HG02623 (cell line): ENCODE results near the gene CRB3.

Source experiments
- ATAC-seq: cut with Tn5 transposase; IDR thresholded peaks from one replicate; pipeline ENCODE4 v1.9.1; 2021; ENCODE audit warnings: moderate library complexity; ENCODE audit not compliant: unreplicated experiment

The CRB3 gene

GRCh38 chr19:6431891-6432290, 32.2 kb upstream of the CRB3 start:
- ATAC-seq: no peak

- ATAC-seq: no peak
Measured at GRCh38 chr19:6433165-6433564, 30.9 kb upstream of the CRB3 start.

- ATAC-seq: no peak
Measured at GRCh38 chr19:6433663-6434062, 30.4 kb upstream of the CRB3 start, which contains the start of gene SLC25A41. SLC25A41 (minus strand) TSS chr19:6433763; CDS start chr19:6433693, 70 bp downstream.

GRCh38 chr19:6439743-6440142, 24.3 kb upstream of the CRB3 start:
- no peak for ATAC-seq

GRCh38 chr19:6440905-6441304, 23.2 kb upstream of the CRB3 start:
- ATAC-seq: no peak

GRCh38 chr19:6442087-6442688, 21.9 kb upstream of the CRB3 start:
- no peak for ATAC-seq

GRCh38 chr19:6443986-6444385, 20.1 kb upstream of the CRB3 start:
- ATAC-seq: no peak

- ATAC-seq: no peak
Measured at GRCh38 chr19:6446452-6446851, 17.6 kb upstream of the CRB3 start.

GRCh38 chr19:6448045-6448444, 16.0 kb upstream of the CRB3 start:
- no peak for ATAC-seq

- ATAC-seq: no peak
Measured at GRCh38 chr19:6450166-6450565, 13.9 kb upstream of the CRB3 start.

GRCh38 chr19:6451583-6452222, 12.4 kb upstream of the CRB3 start:
- ATAC-seq: no peak

- ATAC-seq: no peak
Measured at GRCh38 chr19:6452223-6452614, 11.9 kb upstream of the CRB3 start.

GRCh38 chr19:6452899-6453298, 11.2 kb upstream of the CRB3 start:
- no peak for ATAC-seq

GRCh38 chr19:6453951-6454565, 10.0 kb upstream of the CRB3 start:
- ATAC-seq: no peak

GRCh38 chr19:6455924-6456323, 8.1 kb upstream of the CRB3 start:
- no peak for ATAC-seq

GRCh38 chr19:6457958-6458694, 5.9 kb upstream of the CRB3 start:
- ATAC-seq: no peak

GRCh38 chr19:6458695-6459261, 5.3 kb upstream of the CRB3 start:
- no peak for ATAC-seq

GRCh38 chr19:6459262-6460098, 4.6 kb upstream of the CRB3 start, which contains the start of gene SLC25A23:
SLC25A23 (minus strand) TSS chr19:6459792; CDS start chr19:6459628, 164 bp downstream.
- peak; percentile 18 for ATAC-seq

GRCh38 chr19:6460099-6460884, 3.8 kb upstream of the CRB3 start:
- ATAC-seq: peak; percentile 86

- no peak for ATAC-seq
Measured at GRCh38 chr19:6465006-6465405, 935 bp downstream of the CRB3 start.
